ENCODE data around the gene HSPBP1. TPM values are rescaled to one million over a fixed set of nuclear protein-coding genes. Genes with fewer than 3 reads are reported as not detected.

HSPBP1 gene
- total and polyA plus RNA-seq, 2 of the 13 experiments (the other 11 are each of a cell fraction or from before 2014, with no cell fraction given), result 22.3 to 33.7 TPM

DNA sequence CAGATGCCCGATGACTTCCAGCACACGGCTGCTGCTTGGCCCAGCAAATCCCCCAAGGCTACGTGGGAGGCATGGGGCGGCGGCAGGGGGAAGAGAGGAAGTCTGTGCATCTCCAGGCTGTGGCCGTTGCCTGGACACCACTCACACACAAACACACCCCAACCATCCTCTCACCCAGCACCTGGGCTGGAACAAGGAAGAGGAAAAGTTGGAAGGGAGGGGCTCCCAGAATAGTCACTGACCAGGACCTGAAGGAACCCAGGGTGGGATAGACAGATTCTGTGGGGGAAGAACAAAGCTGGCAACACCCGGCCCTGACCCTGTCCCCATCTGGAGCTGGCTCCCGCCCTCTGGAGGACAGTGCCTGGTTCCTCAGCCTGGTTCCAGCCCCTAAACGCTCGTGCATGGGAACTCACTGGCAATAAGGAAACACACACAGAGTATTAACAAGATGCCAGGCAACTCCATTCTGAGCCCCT is 32.2 kb downstream of the HSPBP1 start (continued):
- TF ChIP-seq, protein P1, sequence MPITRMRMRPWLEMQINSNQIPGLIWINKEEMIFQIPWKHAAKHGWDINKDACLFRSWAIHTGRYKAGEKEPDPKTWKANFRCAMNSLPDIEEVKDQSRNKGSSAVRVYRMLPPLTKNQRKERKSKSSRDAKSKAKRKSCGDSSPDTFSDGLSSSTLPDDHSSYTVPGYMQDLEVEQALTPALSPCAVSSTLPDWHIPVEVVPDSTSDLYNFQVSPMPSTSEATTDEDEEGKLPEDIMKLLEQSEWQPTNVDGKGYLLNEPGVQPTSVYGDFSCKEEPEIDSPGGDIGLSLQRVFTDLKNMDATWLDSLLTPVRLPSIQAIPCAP (CRISPR knock-in tag; IDR thresholded peaks at IDR 0.05; ENCODE audit: low read depth), result no peak
- no peak for TF ChIP-seq PHF8 (CRISPR knock-in tag; IDR thresholded peaks at IDR 0.05)
- TF ChIP-seq ZNF256 (CRISPR knock-in tag; conservative IDR thresholded peaks at IDR 0.05), result no peak

DNA sequence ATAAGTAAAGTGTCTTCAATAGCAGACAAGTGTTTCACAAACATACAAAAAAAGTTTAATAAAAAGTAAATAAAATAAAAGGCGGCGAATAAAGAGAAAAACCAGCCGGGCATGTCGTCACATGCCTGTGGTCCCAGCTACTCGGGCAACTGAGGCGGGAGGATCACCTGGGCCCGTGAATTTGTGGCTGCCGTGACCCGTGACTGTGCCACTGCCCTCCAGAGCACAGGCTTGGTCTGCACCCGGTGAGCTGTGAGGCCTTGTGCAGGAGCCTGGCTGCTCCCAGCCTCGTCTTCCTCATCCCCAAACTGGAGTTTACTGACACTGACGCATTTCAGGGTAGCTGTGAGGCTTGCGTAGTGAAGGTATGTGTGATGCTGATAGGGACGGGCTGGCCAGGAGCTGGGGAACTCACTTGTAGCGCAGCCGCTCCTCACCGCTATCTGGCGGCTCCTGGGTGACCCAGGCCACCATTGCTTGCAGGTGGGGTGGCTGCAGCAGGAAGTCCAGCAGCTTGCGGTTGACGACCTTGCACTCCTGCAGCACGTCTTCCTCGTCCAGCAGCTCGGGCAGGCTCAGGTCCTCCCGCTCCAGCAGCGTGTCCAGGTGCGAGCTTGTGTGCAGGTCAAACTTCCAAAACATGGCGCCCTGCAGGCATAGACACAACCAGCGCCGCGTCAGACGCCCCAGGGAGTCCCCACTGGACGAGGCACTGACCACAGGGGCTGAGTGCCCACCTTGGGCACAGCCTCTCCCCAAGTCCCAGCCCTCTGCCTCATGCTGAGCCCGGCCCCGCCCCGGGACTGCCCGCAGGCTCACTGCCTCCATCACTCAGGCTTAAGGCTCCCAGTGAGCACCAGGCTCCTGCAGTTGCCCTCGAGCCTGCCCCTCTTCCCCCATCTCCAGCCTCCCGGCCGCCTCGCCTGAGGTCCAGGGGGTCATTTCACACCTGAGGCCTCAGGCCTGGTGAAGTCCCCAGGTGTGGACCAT is 33.2 kb downstream of the HSPBP1 start:
- Histone ChIP-seq H3K36me3 (replicated peaks in 1 of 2; ENCODE audit: control insufficient read depth in 1 of 2, insufficient read depth in 2 of 2, low read length in 2 of 2) (peaks cover 37 to 78% of the 10 kb centered on the region in 2 experiments), H3K4me3 (replicated peaks in 1 of 3; ENCODE audit: insufficient read depth in 1 of 3, low read depth in 2 of 3, low read length in 3 of 3) (no peak overlapping the region), H3K4me1 (ENCODE audit: insufficient read depth, low read length) (peaks cover 29% of the 10 kb centered on the region), H3K4me2 (ENCODE audit: low read depth, low read length) (no peak overlapping the region), H3K9ac (ENCODE audit: insufficient read depth, low read depth, low read length) (no peak overlapping the region), H3K79me2 (ENCODE audit: insufficient read depth, low read length) (peaks cover 45% of the 10 kb centered on the region), H3K27ac (ENCODE audit: extremely low read length, insufficient read depth, low read length) (no peak overlapping the region), H3K9me3 (ENCODE audit: low read length) (no peaks in the 10 kb centered on the region), H3K27me3 (ENCODE audit: control insufficient read depth in 1 of 2, insufficient read depth in 2 of 2, low read length in 2 of 2) (no peaks in the 10 kb centered on the region), H4K20me1 (ENCODE audit: insufficient read depth, low read length) (peaks cover 42% of the 10 kb centered on the region), H2AFZ (ENCODE audit: low read length) (no peak overlapping the region)
- TF ChIP-seq HOXA3 (CRISPR knock-in tag; IDR thresholded peaks at IDR 0.05) (no peak), ZBTB7A (CRISPR knock-in tag; IDR thresholded peaks at IDR 0.05) (no peak), TP53 (CRISPR knock-in tag; conservative IDR thresholded peaks at IDR 0.05) (no peak), AGO2 (optimal IDR thresholded peaks at IDR 0.05; ENCODE audit: low read depth, low read length) (peak; percentile 76), ZNF335 (CRISPR knock-in tag; IDR thresholded peaks at IDR 0.05) (no peak), RFXANK (CRISPR knock-in tag; IDR thresholded peaks at IDR 0.05) (no peak), FOSL1 (CRISPR knock-in tag; IDR thresholded peaks at IDR 0.05; ENCODE audit: borderline replicate concordance) (no peak)
- TF ChIP-seq, protein P2, sequence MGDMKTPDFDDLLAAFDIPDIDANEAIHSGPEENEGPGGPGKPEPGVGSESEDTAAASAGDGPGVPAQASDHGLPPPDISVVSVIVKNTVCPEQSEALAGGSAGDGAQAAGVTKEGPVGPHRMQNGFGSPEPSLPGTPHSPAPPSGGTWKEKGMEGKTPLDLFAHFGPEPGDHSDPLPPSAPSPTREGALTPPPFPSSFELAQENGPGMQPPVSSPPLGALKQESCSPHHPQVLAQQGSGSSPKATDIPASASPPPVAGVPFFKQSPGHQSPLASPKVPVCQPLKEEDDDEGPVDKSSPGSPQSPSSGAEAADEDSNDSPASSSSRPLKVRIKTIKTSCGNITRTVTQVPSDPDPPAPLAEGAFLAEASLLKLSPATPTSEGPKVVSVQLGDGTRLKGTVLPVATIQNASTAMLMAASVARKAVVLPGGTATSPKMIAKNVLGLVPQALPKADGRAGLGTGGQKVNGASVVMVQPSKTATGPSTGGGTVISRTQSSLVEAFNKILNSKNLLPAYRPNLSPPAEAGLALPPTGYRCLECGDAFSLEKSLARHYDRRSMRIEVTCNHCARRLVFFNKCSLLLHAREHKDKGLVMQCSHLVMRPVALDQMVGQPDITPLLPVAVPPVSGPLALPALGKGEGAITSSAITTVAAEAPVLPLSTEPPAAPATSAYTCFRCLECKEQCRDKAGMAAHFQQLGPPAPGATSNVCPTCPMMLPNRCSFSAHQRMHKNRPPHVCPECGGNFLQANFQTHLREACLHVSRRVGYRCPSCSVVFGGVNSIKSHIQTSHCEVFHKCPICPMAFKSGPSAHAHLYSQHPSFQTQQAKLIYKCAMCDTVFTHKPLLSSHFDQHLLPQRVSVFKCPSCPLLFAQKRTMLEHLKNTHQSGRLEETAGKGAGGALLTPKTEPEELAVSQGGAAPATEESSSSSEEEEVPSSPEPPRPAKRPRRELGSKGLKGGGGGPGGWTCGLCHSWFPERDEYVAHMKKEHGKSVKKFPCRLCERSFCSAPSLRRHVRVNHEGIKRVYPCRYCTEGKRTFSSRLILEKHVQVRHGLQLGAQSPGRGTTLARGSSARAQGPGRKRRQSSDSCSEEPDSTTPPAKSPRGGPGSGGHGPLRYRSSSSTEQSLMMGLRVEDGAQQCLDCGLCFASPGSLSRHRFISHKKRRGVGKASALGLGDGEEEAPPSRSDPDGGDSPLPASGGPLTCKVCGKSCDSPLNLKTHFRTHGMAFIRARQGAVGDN (CRISPR knock-in tag; IDR thresholded peaks at IDR 0.05), result 0 out of 2 replicates have a peak, but pooled peaks have one; percentile 11
- BruUV-seq (replicated peaks), result no TSS peak
- POLR2A ChIA-PET, result interaction anchor here (0.9 kb wide), 2 partner anchors 13 to 40 kb away, joined by 3 to 5 read pairs; partner anchors contain the start of gene PPP6R1
- FAIRE-seq (no peak), ATAC-seq (no peak), DNase-seq (ENCODE audit: low spot score) (no peak)
- WGBS (ENCODE audit: low lambda C conversion rate), result 93% methylated on average over 25 of the region's 40 CpGs
- in situ Hi-C loops (cut with HindIII; ENCODE audit: extremely low pct_ligation_motif_present, low pct_unique_long_range_greater_than_20kb) (no loop called here), intact Hi-C loops (cut with micrococcal nuclease; ENCODE audit: unreplicated experiment) (no loop called here)
- CTCF ChIA-PET (ENCODE audit: low intra/inter-chr PET ratio, low total read pairs), result no interaction called here

Measured in HepG2 (cell line).